ENCODE data around the gene ARL5B. TPM values are rescaled to one million over a fixed set of nuclear protein-coding genes. Genes with fewer than 3 reads are reported as not detected.

The ARL5B gene
- total RNA-seq, 1 experiment from 2014 or later: 12.2 TPM

GRCh38 chr10:18687706-18688105 is 28.5 kb downstream of the ARL5B start:
- Histone ChIP-seq H3K4me1 (ENCODE audit: control insufficient read depth, insufficient read depth, low read length) (no peaks in the 10 kb centered on the region), H3K4me3 (ENCODE audit: low read depth in 2 of 2, low read length in 2 of 2) (no peak overlapping the region), H3K27me3 (ENCODE audit: control insufficient read depth, insufficient read depth, low read length) (no peaks in the 10 kb centered on the region), H3K27ac (ENCODE audit: low read length) (no peak overlapping the region), H3K9me3 (ENCODE audit: control insufficient read depth, insufficient read depth, low read depth, low read length) (no peaks in the 10 kb centered on the region), H3K36me3 (ENCODE audit: control insufficient read depth, insufficient read depth, low read length) (no peaks in the 10 kb centered on the region)
- ATAC-seq: no peak
- TF ChIP-seq REST (IDR thresholded peaks at IDR 0.05; ENCODE audit: insufficient read depth in 1 of 2, low read depth in 2 of 2, low read length in 1 of 2): no peak
- ChIA-PET POLR2A (no interaction called here), CTCF (no interaction called here)
- in situ Hi-C loops (cut with HindIII; ENCODE audit: low pct_unique_long_range_greater_than_20kb, low sequenced_read_pairs) (no loop called here), intact Hi-C loops (cut with micrococcal nuclease; ENCODE audit: unreplicated experiment) (no loop called here)
- BruUV-seq (replicated peaks): no TSS peak
- no peak for DNase-seq (ENCODE audit: low read depth, low spot score)

DNA sequence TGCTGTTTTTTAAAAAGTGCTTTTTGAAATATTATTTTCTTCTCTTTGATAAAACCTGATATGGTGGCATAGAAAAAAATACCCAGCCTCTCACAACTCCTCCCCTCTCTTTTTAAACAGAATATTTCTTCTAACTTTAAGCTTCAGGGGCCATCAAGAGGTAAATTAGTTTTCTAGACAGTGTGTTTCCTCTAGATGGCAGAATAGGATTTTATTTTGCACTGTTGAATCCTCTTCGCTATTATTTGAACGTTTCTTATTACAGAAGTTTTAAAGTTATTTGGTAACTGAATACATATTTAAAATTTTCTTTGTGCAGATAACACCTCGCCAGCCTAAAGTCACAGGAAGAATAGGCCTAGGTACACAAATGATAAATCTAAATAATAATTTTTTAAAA is 30.3 kb downstream of the ARL5B start:
- no peaks in the 10 kb centered on the region for H3K9me3 ChIP-seq (ENCODE audit: control insufficient read depth, insufficient read depth, low read depth, low read length)
- no peaks in the 10 kb centered on the region for H3K36me3 ChIP-seq (ENCODE audit: control insufficient read depth, insufficient read depth, low read length)
- H3K4me1 ChIP-seq (ENCODE audit: control insufficient read depth, insufficient read depth, low read length): no peaks in the 10 kb centered on the region
- no TSS peak for BruUV-seq (replicated peaks)
- ChIA-PET POLR2A (no interaction called here), CTCF (interaction anchor here (0.6 to 0.7 kb wide), 2 partner anchors 24 to 1015 kb away, joined by 3 read pairs; no protein-coding TSS in a partner anchor)
- no peak for DNase-seq (ENCODE audit: low read depth, low spot score)
- H3K27ac ChIP-seq (ENCODE audit: low read length): no peak overlapping the region
- TF ChIP-seq POLR2AphosphoS5 (IDR thresholded peaks at IDR 0.05; ENCODE audit: low read depth, low read length) (no peak), REST (IDR thresholded peaks at IDR 0.05; ENCODE audit: insufficient read depth in 1 of 2, low read depth in 2 of 2, low read length in 1 of 2) (no peak), TCF7L2 (IDR thresholded peaks at IDR 0.05; ENCODE audit: low read depth, low read length) (no peak)
- TF ChIP-seq, protein P1, sequence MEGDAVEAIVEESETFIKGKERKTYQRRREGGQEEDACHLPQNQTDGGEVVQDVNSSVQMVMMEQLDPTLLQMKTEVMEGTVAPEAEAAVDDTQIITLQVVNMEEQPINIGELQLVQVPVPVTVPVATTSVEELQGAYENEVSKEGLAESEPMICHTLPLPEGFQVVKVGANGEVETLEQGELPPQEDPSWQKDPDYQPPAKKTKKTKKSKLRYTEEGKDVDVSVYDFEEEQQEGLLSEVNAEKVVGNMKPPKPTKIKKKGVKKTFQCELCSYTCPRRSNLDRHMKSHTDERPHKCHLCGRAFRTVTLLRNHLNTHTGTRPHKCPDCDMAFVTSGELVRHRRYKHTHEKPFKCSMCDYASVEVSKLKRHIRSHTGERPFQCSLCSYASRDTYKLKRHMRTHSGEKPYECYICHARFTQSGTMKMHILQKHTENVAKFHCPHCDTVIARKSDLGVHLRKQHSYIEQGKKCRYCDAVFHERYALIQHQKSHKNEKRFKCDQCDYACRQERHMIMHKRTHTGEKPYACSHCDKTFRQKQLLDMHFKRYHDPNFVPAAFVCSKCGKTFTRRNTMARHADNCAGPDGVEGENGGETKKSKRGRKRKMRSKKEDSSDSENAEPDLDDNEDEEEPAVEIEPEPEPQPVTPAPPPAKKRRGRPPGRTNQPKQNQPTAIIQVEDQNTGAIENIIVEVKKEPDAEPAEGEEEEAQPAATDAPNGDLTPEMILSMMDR (IDR thresholded peaks at IDR 0.05): peak; percentile 41; the same call in 1 of the 2 replicates
- in situ Hi-C loops (cut with HindIII; ENCODE audit: low pct_unique_long_range_greater_than_20kb, low sequenced_read_pairs) (no loop called here), intact Hi-C loops (cut with micrococcal nuclease; ENCODE audit: unreplicated experiment) (no loop called here)
- no peaks in the 10 kb centered on the region for H3K27me3 ChIP-seq (ENCODE audit: control insufficient read depth, insufficient read depth, low read length)
- H3K4me3 ChIP-seq (ENCODE audit: low read depth in 2 of 2, low read length in 2 of 2): no peak overlapping the region
- ATAC-seq: no peak
